ENCODE results near the gene SERTAD1. TPM values are rescaled to one million over a fixed set of nuclear protein-coding genes. Genes with fewer than 3 reads are reported as not detected.

The SERTAD1 gene
- polyA plus RNA-seq, 1 of the 3 experiments (the other 2 are of a cell fraction), result 10.4 TPM

GRCh38 chr19:40389404-40390083 is 36.2 kb downstream of the SERTAD1 start:
- no peaks in the 10 kb centered on the region for H3K36me3 ChIP-seq (replicated peaks in 1 of 2; ENCODE audit: control insufficient read depth in 1 of 2, insufficient read depth in 2 of 2, low read length in 1 of 2)
- no peak for DNase-seq
- no peak for TF ChIP-seq FOXM1 (IDR thresholded peaks at IDR 0.05; ENCODE audit: low read depth)
- H3K27me3 ChIP-seq (ENCODE audit: insufficient read depth), result no peaks in the 10 kb centered on the region
- no peak overlapping the region for H3K4me3 ChIP-seq (ENCODE audit: low read depth in 2 of 2, low read length in 1 of 2)
- H3K79me2 ChIP-seq (ENCODE audit: insufficient read depth), result no peaks in the 10 kb centered on the region
- no peak overlapping the region for H3K9ac ChIP-seq
- H3K9me2 ChIP-seq, result no peaks in the 10 kb centered on the region
- H3K9me3 ChIP-seq, result no peaks in the 10 kb centered on the region
- no peaks in the 10 kb centered on the region for H3F3A ChIP-seq (replicated peaks; ENCODE audit: insufficient read depth)
- H3K4me2 ChIP-seq, result no peak overlapping the region
- no peak overlapping the region for H2AFZ ChIP-seq (ENCODE audit: low read depth)
- H4K20me1 ChIP-seq (ENCODE audit: insufficient read depth), result no peaks in the 10 kb centered on the region
- no peaks in the 10 kb centered on the region for H3K4me1 ChIP-seq (ENCODE audit: control insufficient read depth in 1 of 2, insufficient read depth in 2 of 2, low read depth in 1 of 2, low read length in 1 of 2)
- ChIA-PET CTCF (no interaction called here), POLR2A (interaction anchor here (0.8 kb wide), 1 partner anchor 10 kb away, joined by 3 read pairs; no protein-coding TSS in a partner anchor)
- H3K27ac ChIP-seq (ENCODE audit: low read depth in 2 of 2, low read length in 1 of 2), result no peak overlapping the region
- WGBS (ENCODE audit: low lambda C conversion rate), result 90% methylated on average over 26 of the region's 33 CpGs

- Histone ChIP-seq H2AFZ (ENCODE audit: low read depth) (no peak overlapping the region), H3K27ac (ENCODE audit: low read depth in 2 of 2, low read length in 1 of 2) (no peak overlapping the region), H3K4me1 (ENCODE audit: control insufficient read depth in 1 of 2, insufficient read depth in 2 of 2, low read depth in 1 of 2, low read length in 1 of 2) (no peaks in the 10 kb centered on the region), H3K4me2 (no peak overlapping the region), H3K4me3 (ENCODE audit: low read depth in 2 of 2, low read length in 1 of 2) (no peak overlapping the region), H3K27me3 (ENCODE audit: insufficient read depth) (no peaks in the 10 kb centered on the region), H3K36me3 (replicated peaks in 1 of 2; ENCODE audit: control insufficient read depth in 1 of 2, insufficient read depth in 2 of 2, low read length in 1 of 2) (no peaks in the 10 kb centered on the region), H3F3A (replicated peaks; ENCODE audit: insufficient read depth) (no peaks in the 10 kb centered on the region), H3K9me2 (no peaks in the 10 kb centered on the region), H4K20me1 (ENCODE audit: insufficient read depth) (no peaks in the 10 kb centered on the region), H3K9ac (no peak overlapping the region), H3K79me2 (ENCODE audit: insufficient read depth) (no peaks in the 10 kb centered on the region), H3K9me3 (no peaks in the 10 kb centered on the region)
- no peak for DNase-seq
- TF ChIP-seq MAX (IDR thresholded peaks at IDR 0.05; ENCODE audit: low read depth) (no peak), FOSL2 (IDR thresholded peaks at IDR 0.05; ENCODE audit: borderline replicate concordance, low read depth) (no peak), JUND (IDR thresholded peaks at IDR 0.05) (no peak), MXI1 (IDR thresholded peaks at IDR 0.05; ENCODE audit: low read depth, low read length) (no peak), GABPA (IDR thresholded peaks at IDR 0.05; ENCODE audit: low read depth) (no peak), POLR2AphosphoS5 (IDR thresholded peaks at IDR 0.05; ENCODE audit: low read depth, low read length) (no peak)
- CTCF ChIA-PET, result no interaction called here
- WGBS (ENCODE audit: low lambda C conversion rate), result 84% methylated on average over 3 of the region's 3 CpGs
- POLR2A ChIA-PET, result no interaction called here
These were observed 37.3 kb downstream of the SERTAD1 start for GRCh38 chr19:40388481-40388880.

GRCh38 chr19:40387155-40387554 is 38.6 kb downstream of the SERTAD1 start:
- H3K36me3 ChIP-seq (replicated peaks in 1 of 2; ENCODE audit: control insufficient read depth in 1 of 2, insufficient read depth in 2 of 2, low read length in 1 of 2), result no peaks in the 10 kb centered on the region
- H3K27me3 ChIP-seq (ENCODE audit: insufficient read depth), result no peaks in the 10 kb centered on the region
- H3K79me2 ChIP-seq (ENCODE audit: insufficient read depth), result no peaks in the 10 kb centered on the region
- ChIA-PET POLR2A (no interaction called here), CTCF (no interaction called here)
- H3K4me3 ChIP-seq (ENCODE audit: low read depth in 2 of 2, low read length in 1 of 2), result no peak overlapping the region
- 85% methylated on average over 10 of the region's 10 CpGs for WGBS (ENCODE audit: low lambda C conversion rate)
- H3K4me1 ChIP-seq (ENCODE audit: control insufficient read depth in 1 of 2, insufficient read depth in 2 of 2, low read depth in 1 of 2, low read length in 1 of 2), result no peaks in the 10 kb centered on the region
- H3K9me2 ChIP-seq, result no peaks in the 10 kb centered on the region
- no peak overlapping the region for H3K4me2 ChIP-seq
- H3K9ac ChIP-seq, result no peak overlapping the region
- no peaks in the 10 kb centered on the region for H3F3A ChIP-seq (replicated peaks; ENCODE audit: insufficient read depth)
- no peak overlapping the region for H3K27ac ChIP-seq (ENCODE audit: low read depth in 2 of 2, low read length in 1 of 2)
- no peak overlapping the region for H2AFZ ChIP-seq (ENCODE audit: low read depth)
- TF ChIP-seq CTCF (IDR thresholded peaks at IDR 0.05), result no peak
- TF ChIP-seq SIN3A (IDR thresholded peaks at IDR 0.05; ENCODE audit: borderline replicate concordance, low read depth, low read length), result no peak
- TF ChIP-seq NRF1 (IDR thresholded peaks at IDR 0.05; ENCODE audit: low read depth, low read length), result no peak
- no peak for TF ChIP-seq NFIC (IDR thresholded peaks at IDR 0.05; ENCODE audit: borderline replicate concordance)
- TF ChIP-seq CHD2 (IDR thresholded peaks at IDR 0.05; ENCODE audit: low read length, partially characterized antibody), result no peak
- no peak for TF ChIP-seq GATA2 (CRISPR knock-in tag; IDR thresholded peaks at IDR 0.05)
- TF ChIP-seq ELF1 (IDR thresholded peaks at IDR 0.05), result no peak
- no peak for TF ChIP-seq MEF2A (IDR thresholded peaks at IDR 0.05; ENCODE audit: borderline replicate concordance, low read depth)
- TF ChIP-seq FOXJ3 (CRISPR knock-in tag; IDR thresholded peaks at IDR 0.05), result no peak
- no peak for TF ChIP-seq YY1 (IDR thresholded peaks at IDR 0.05; ENCODE audit: low read depth)
- no peak for TF ChIP-seq RXRA (IDR thresholded peaks at IDR 0.05; ENCODE audit: borderline replicate concordance, low read depth)
- no peak for TF ChIP-seq TCF12 (IDR thresholded peaks at IDR 0.05)
- TF ChIP-seq RCOR1 (IDR thresholded peaks at IDR 0.05; ENCODE audit: low read length), result no peak
- TF ChIP-seq TEAD4 (IDR thresholded peaks at IDR 0.05; ENCODE audit: borderline replicate concordance, insufficient read depth), result no peak
- no peaks in the 10 kb centered on the region for H4K20me1 ChIP-seq (ENCODE audit: insufficient read depth)
- no peaks in the 10 kb centered on the region for H3K9me3 ChIP-seq
- no peak for DNase-seq
